GM19025 (cell line): ENCODE measurements around the gene RNF19B.
A peak's percentile ranks its signal among the peaks of the same experiment; 100 is the strongest.
"Not testable (repeated sequence)": the region's sequence is repeated elsewhere in the genome, so short reads cannot be mapped to it uniquely, and the experiment has no call there.

ENCODE experiments used
- ATAC-seq: cut with Tn5 transposase; IDR thresholded peaks from one replicate; pipeline ENCODE4 v1.9.1; 2021; ENCODE audit warnings: mild to moderate bottlenecking, low read depth, moderate library complexity; ENCODE audit not compliant: unreplicated experiment

Gene RNF19B

GRCh38 chr1:32964461-32965250 is at the start of gene RNF19B:
RNF19B (minus strand) TSS chr1:32964809; CDS start chr1:32964685, 124 bp downstream.
- peak; percentile 87 for ATAC-seq

GRCh38 chr1:33013791-33014190 is 49.2 kb upstream of the RNF19B start:
- ATAC-seq = no peak

- no peak for ATAC-seq
Observed at GRCh38 chr1:33012165-33012564, 47.6 kb upstream of the RNF19B start.

GRCh38 chr1:33010932-33011731 is 46.5 kb upstream of the RNF19B start:
- no peak for ATAC-seq

- ATAC-seq = no peak
Observed at GRCh38 chr1:33009561-33009960, 45.0 kb upstream of the RNF19B start.

GRCh38 chr1:33008051-33008914 is 43.7 kb upstream of the RNF19B start:
- no peak for ATAC-seq

GRCh38 chr1:33007190-33008050 is 42.8 kb upstream of the RNF19B start:
- no peak for ATAC-seq

GRCh38 chr1:33005838-33006421 is 41.3 kb upstream of the RNF19B start:
- no peak for ATAC-seq

GRCh38 chr1:33005117-33005837 is 40.7 kb upstream of the RNF19B start:
- no peak for ATAC-seq

- no peak for ATAC-seq
Observed at GRCh38 chr1:33004613-33005012, 40.0 kb upstream of the RNF19B start.

- no peak for ATAC-seq
Observed at GRCh38 chr1:33003657-33004056, 39.0 kb upstream of the RNF19B start.

- no peak for ATAC-seq
Observed at GRCh38 chr1:33002006-33002405, 37.4 kb upstream of the RNF19B start.

- ATAC-seq = no peak
Observed at GRCh38 chr1:33001282-33001681, 36.7 kb upstream of the RNF19B start.

- no peak for ATAC-seq
Observed at GRCh38 chr1:33000427-33001026, 35.9 kb upstream of the RNF19B start.

GRCh38 chr1:32998997-32999396 is 34.4 kb upstream of the RNF19B start:
- ATAC-seq = no peak

- no peak for ATAC-seq
Observed at GRCh38 chr1:32998064-32998463, 33.5 kb upstream of the RNF19B start.

- ATAC-seq = no peak
Observed at GRCh38 chr1:32997381-32997891, 32.8 kb upstream of the RNF19B start.

- not testable (repeated sequence) for ATAC-seq
Observed at GRCh38 chr1:32993324-32993636, 28.7 kb upstream of the RNF19B start.
